PC-3 (cell line): ENCODE results near the gene RBM47.

Experiments
- CTCF ChIP-seq: fragments of 300-600 bp; sonication (generic); conservative IDR thresholded peaks from 2 replicates; pipeline ENCODE4 v1.5.1; 2017; ENCODE audit warnings: antibody characterized with exemption, low read depth, mild to moderate bottlenecking, low read length
- EZH2 ChIP-seq: fragments of 300-600 bp; sonication (generic); IDR thresholded peaks from one replicate; pipeline ENCODE4 v1.6.1; 2017; ENCODE audit warnings: antibody characterized with exemption, mild to moderate bottlenecking, low read length; ENCODE audit not compliant: unreplicated experiment

GRCh38 chr4:40493160-40493559 lies 136.5 kb downstream of the RBM47 start:
- TF ChIP-seq EZH2 (no peak), CTCF (no peak)
